Nephron (organoid): Measurements from ENCODE around the gene JARID2.
A peak's percentile ranks its signal among the peaks of the same experiment; 100 is the strongest.

ENCODE experiments used
- H3K27ac Mint-ChIP-seq, 3 experiments: 2 replicates each; pipeline ENCODE4 v1.8.0; 2020; ENCODE audit warnings: mixed read lengths in 3 of 3, mild to moderate bottlenecking in 2 of 3, moderate library complexity in 1 of 3
- H3K27me3 Mint-ChIP-seq: 2 replicates; pipeline ENCODE4 v1.8.0; 2021; ENCODE audit warnings: low read depth, mild to moderate bottlenecking, moderate library complexity, mixed read lengths
- H3K36me3 Mint-ChIP-seq: 2 replicates; pipeline ENCODE4 v1.8.0; 2020; ENCODE audit warnings: low read depth, mixed read lengths
- H3K4me1 Mint-ChIP-seq: 2 replicates; pipeline ENCODE4 v1.8.0; 2020; ENCODE audit warnings: mixed read lengths
- H3K4me3 Mint-ChIP-seq, 3 experiments: 2 replicates each; pipeline ENCODE4 v1.8.0; 2020; ENCODE audit warnings: mild to moderate bottlenecking in 3 of 3, mixed read lengths in 3 of 3, moderate library complexity in 2 of 3
- H3K9me3 Mint-ChIP-seq: 2 replicates; pipeline ENCODE4 v1.8.0; 2020; ENCODE audit warnings: mixed read lengths
- CTCF ChIP-seq, 3 experiments: fragments of 200-600 bp; sonication (generic); IDR thresholded peaks; one replicate each; pipeline ENCODE4 v1.5.0; 2021; ENCODE audit warnings: antibody characterized with exemption in 3 of 3; ENCODE audit not compliant: unreplicated experiment in 3 of 3

Gene JARID2

DNA sequence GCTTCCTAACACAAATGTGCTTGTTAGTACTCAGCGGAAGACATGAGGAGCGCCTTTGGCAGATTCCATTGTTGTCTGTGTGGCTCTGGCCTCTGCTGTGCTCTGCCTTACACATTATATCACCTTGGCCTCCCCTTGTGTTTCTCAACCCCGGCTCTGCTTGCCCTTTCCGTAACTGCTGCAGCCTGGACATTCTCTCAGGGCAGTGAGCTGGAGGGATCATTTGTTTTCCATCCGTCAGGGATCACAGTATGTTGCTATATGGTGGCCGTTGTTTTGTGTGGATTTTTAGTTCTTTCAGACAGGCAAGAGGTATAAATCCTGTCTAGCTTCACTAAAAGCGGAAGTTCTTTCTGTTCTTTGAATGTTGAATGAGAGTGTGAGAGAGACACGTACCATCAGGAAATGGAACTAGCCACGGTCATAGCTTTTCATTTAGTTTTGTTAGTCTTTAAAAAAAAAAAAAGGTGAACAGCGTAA is 175.1 kb downstream of the JARID2 start:
- no peak for TF ChIP-seq CTCF (IDR thresholded peaks at IDR 0.05; ENCODE audit: unreplicated experiment in 3 of 3)
- peaks cover 31% of the 10 kb centered on the region for H3K9me3 Mint-ChIP-seq
- H3K27me3 Mint-ChIP-seq = no peaks in the 10 kb centered on the region
- H3K4me3 Mint-ChIP-seq = no peak overlapping the region
- H3K4me1 Mint-ChIP-seq = peaks cover 30% of the 10 kb centered on the region
- H3K36me3 Mint-ChIP-seq = peaks cover 63% of the 10 kb centered on the region
- peak overlapping the region; percentile 55 to 91 (median 61) for H3K27ac Mint-ChIP-seq

DNA sequence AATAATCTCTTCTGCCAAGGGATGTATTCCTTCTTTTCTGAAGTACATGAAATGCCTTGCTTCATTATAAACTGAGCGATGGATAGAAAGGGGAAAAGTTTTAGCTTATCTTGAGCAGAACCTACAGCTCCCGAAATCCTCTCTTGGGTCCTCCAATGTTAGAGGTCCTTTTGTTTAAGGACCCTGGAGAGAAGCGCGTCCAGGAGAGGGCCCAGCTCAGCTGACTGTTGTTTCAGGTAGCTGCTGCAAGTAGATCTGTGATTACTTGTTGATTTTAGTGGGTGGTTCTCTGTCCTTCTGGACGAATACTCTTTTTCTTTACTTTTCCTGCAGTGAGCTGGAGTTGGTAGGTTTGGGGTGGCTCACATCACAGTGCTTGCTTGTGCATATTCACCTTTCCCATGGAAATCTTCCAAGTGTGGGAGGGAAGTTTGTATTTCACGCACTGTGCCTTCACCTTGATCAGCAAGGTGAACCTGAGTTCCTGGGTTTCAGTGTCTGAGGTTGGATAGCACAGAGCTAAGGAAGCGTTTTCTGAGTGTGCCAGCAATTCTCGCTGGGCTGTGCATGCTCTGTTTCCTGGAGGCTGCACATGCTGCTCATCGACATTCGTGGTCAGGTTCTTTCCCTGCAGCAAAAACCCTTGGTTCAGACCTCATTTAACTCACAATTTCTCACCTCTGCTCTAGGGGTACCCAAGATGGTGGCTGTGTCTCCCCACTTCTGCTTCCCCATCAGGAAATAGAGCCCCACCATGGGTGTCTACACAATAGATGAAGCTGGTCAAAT is 176.3 kb downstream of the JARID2 start:
- H3K9me3 Mint-ChIP-seq = peaks cover 25% of the 10 kb centered on the region
- no peak for TF ChIP-seq CTCF (IDR thresholded peaks at IDR 0.05; ENCODE audit: unreplicated experiment in 3 of 3)
- H3K36me3 Mint-ChIP-seq = peaks cover 56% of the 10 kb centered on the region
- H3K27ac Mint-ChIP-seq = peak overlapping the region; percentile 46 to 91 (median 72)
- H3K4me1 Mint-ChIP-seq = peaks cover 35% of the 10 kb centered on the region
- H3K4me3 Mint-ChIP-seq = no peak overlapping the region
- H3K27me3 Mint-ChIP-seq = no peaks in the 10 kb centered on the region

DNA sequence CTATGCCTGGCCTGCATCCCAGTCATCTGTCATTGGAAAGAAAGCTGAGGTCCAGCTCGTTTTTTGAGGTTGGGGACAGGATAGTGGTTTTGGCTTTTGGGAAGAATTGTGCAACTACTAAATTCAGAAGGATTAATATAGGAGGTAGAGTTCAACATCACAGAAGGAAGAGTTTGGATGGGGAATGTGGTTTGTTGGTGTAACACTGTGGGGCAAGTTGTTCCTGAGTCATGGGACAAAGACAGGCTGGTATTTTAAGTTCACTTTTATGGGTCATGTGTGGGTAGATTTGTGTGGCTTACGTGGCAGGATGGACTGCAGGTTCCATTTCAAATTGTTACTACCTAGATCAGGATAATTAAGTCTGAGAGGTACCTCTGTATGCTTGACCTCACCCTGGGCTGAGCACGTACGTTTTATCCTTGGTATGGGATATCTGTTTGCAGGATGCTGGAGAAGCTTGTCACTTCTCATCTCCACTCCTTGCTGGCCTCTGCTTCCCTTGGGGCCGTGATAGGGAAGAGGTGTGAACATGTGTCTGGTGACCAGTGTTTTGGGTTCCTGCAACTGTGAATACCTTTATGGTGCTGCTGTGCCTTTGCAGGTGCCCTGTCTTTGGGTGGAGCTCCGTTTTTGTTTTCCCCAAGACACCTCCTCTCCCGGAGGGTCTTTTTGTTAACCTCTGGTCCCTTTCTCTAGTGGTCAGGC is 177.6 kb downstream of the JARID2 start:
- Mint-ChIP-seq H3K27ac (peak overlapping the region in 1 of 3 experiments; percentile 45), H3K4me1 (peaks cover 45% of the 10 kb centered on the region), H3K27me3 (no peaks in the 10 kb centered on the region), H3K9me3 (peaks cover 14% of the 10 kb centered on the region), H3K36me3 (peaks cover 43% of the 10 kb centered on the region), H3K4me3 (no peak overlapping the region)
- no peak for TF ChIP-seq CTCF (IDR thresholded peaks at IDR 0.05; ENCODE audit: unreplicated experiment in 3 of 3)

GRCh38 chr6:15425947-15426346 is 180.1 kb downstream of the JARID2 start:
- Mint-ChIP-seq H3K4me1 (peaks cover 59% of the 10 kb centered on the region), H3K9me3 (no peaks in the 10 kb centered on the region), H3K4me3 (no peak overlapping the region), H3K27me3 (no peaks in the 10 kb centered on the region), H3K27ac (peak overlapping the region; percentile 0 to 47 (median 23)), H3K36me3 (peaks cover 18% of the 10 kb centered on the region)
- no peak for TF ChIP-seq CTCF (IDR thresholded peaks at IDR 0.05; ENCODE audit: unreplicated experiment in 3 of 3)

DNA sequence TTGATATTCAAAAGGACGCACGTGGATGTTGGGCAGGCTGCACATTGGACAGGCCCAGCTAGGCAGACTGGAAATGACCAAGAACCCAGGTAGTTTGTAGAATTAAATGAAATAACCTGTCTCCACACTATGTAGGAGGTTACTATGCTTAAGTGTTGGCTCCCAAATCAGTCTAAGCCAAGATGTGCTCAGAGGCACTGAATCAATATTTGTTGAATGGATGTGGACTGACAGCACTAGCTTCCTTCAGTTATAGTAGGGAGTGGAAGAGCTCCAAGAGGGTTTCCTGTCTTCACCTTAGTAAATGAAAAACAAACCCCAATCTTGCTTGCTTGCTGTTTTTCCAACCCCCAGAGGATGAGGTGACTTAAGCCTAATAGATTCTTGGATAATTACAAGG is 180.5 kb downstream of the JARID2 start:
- H3K4me1 Mint-ChIP-seq = peaks cover 61% of the 10 kb centered on the region
- H3K9me3 Mint-ChIP-seq = no peaks in the 10 kb centered on the region
- no peaks in the 10 kb centered on the region for H3K27me3 Mint-ChIP-seq
- H3K4me3 Mint-ChIP-seq = no peak overlapping the region
- TF ChIP-seq CTCF (IDR thresholded peaks at IDR 0.05; ENCODE audit: unreplicated experiment in 3 of 3) = no peak
- peaks cover 15% of the 10 kb centered on the region for H3K36me3 Mint-ChIP-seq
- peak overlapping the region; percentile 0 to 47 (median 23) for H3K27ac Mint-ChIP-seq
